ENCODE results near the gene CEBPA. TPM values are rescaled to one million over a fixed set of nuclear protein-coding genes. Genes with fewer than 3 reads are reported as not detected.

Gene CEBPA
- total RNA-seq, 2 experiments from 2014 or later, result 0.11 TPM; not detected in 1

DNA sequence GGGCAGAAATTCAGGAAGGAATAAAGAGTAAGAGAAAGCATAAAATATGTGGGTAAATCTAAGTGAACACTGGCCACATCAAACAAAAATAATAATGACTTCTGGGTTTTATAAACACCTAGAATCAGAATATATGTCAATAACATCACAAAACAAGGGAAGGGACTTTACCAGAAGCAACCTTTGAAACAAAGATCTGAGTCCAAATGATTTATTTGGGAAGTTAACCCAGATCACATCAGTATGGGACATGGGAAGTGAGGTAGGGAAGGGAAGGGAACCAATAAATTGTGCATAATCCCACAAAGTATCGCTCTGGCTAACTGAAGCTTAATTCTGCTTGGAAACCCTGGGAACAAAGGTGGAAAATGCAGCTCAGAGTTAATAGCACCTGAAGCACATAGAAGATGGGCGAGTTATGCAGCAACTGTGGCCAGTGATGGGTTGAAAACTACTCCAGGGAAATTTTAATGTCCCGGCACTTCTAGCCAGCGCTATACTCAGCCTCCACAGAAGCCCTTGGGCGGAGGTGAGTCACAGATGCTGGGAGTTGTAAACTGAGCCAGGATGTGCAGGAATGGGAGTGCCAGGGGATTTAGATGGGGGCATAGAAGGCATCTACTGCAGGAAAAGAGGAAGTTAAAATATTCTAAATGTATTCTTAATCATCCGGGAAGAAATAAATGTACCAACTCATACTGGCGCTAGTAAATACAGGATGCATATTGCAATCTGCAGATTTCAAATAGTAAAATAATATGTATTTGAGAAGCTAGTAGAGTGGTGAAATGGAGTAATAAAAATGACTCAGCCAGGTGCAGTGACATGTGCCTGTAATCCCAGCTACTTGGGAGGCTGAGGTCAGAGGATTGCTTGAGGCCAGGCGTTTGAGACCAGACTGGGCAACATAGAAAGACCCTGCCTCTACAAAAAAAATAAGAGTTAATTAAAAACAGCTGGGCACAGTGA is 37.0 kb upstream of the CEBPA start:
- ChIA-PET POLR2A (no interaction called here), CTCF (no interaction called here)
- Mint-ChIP-seq H3K36me3 (ENCODE audit: low read depth) (no peaks in the 10 kb centered on the region), H3K9me3 (ENCODE audit: insufficient read depth) (no peaks in the 10 kb centered on the region), H3K27ac (no peak overlapping the region), H3K27me3 (ENCODE audit: low read depth) (peaks cover 31% of the 10 kb centered on the region), H3K4me1 (ENCODE audit: low read depth) (no peaks in the 10 kb centered on the region), H3K4me3 (no peak overlapping the region)
- ATAC-seq, result no peak
- DNase-seq, result no peak

DNA sequence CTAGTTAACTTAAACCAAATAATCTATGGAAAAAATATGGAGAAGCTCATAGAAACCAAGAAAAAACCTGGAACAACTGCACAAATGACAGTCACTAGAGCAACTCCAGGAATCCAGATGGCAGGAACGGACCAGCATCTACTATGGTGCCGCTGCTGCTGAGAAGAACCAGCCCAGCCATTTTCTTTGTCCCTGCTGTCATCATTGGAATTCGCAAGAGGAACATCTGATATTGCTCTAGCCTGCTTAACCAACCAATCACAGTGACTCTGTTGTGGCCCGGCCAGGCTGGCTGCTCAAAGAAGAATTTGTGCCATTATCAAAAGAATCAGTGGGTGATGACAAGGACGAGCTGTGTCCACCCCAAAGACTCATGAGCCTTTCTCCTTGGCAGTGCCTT is 33.1 kb upstream of the CEBPA start:
- ATAC-seq, result no peak
- Mint-ChIP-seq H3K27ac (no peak overlapping the region), H3K4me3 (no peak overlapping the region), H3K36me3 (ENCODE audit: low read depth) (no peaks in the 10 kb centered on the region), H3K9me3 (ENCODE audit: insufficient read depth) (no peaks in the 10 kb centered on the region), H3K4me1 (ENCODE audit: low read depth) (no peaks in the 10 kb centered on the region), H3K27me3 (ENCODE audit: low read depth) (peaks cover 13% of the 10 kb centered on the region)
- no peak for DNase-seq
- ChIA-PET POLR2A (no interaction called here), CTCF (no interaction called here)

DNA sequence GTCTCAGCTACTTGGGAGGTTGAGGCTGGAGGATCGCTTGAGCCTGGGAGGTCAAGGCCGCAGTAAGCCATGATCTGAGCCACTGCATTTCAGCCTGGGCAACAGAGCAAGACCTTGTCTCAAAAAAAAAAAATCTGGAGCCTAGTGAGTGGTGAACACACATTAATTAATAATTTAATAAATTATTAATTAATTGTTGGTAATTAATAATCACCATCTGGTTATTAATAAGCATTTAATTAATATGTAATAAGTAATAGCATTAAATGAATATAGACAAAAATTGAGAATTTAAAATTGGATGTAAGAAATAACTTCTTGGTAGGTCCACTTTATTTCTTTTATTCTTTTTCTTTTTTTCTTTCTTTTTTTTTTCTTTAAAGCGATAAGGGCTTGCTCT is 31.9 kb upstream of the CEBPA start:
- H3K36me3 Mint-ChIP-seq (ENCODE audit: low read depth), result no peaks in the 10 kb centered on the region
- ChIA-PET CTCF (no interaction called here), POLR2A (no interaction called here)
- no peak for DNase-seq
- no peak for ATAC-seq
- no peaks in the 10 kb centered on the region for H3K9me3 Mint-ChIP-seq (ENCODE audit: insufficient read depth)
- H3K4me1 Mint-ChIP-seq (ENCODE audit: low read depth), result no peaks in the 10 kb centered on the region
- no peak overlapping the region for H3K4me3 Mint-ChIP-seq
- H3K27me3 Mint-ChIP-seq (ENCODE audit: low read depth), result peaks cover 12% of the 10 kb centered on the region
- H3K27ac Mint-ChIP-seq, result no peak overlapping the region

DNA sequence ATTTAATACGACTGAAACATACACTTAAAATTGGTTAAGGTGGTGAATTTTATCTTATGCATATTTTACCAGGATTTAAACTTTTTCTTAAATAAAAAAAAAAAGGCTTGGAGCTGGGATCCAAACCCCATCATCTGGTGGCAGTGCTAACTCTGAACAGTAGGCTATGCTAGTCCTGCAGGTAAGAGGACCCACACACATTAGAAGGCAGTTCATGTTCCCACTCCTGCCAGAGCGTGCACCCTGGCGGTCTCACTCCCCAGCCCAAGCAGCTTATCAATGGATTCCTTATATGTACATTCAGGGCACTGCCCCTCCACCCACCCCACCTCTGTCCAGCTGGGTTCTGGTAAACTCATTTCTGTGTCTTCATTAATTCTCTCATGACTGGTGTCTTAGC is 31.3 kb upstream of the CEBPA start:
- DNase-seq (no peak), ATAC-seq (no peak)
- H3K9me3 Mint-ChIP-seq (ENCODE audit: insufficient read depth), result no peaks in the 10 kb centered on the region
- ChIA-PET POLR2A (interaction anchor here (0.5 kb wide), 1 partner anchor 219 kb away, joined by 3 read pairs; no protein-coding TSS in a partner anchor), CTCF (no interaction called here)
- H3K27ac Mint-ChIP-seq, result no peak overlapping the region
- H3K4me3 Mint-ChIP-seq, result no peak overlapping the region
- peaks cover 6% of the 10 kb centered on the region for H3K27me3 Mint-ChIP-seq (ENCODE audit: low read depth)
- H3K36me3 Mint-ChIP-seq (ENCODE audit: low read depth), result no peaks in the 10 kb centered on the region
- no peaks in the 10 kb centered on the region for H3K4me1 Mint-ChIP-seq (ENCODE audit: low read depth)

DNA sequence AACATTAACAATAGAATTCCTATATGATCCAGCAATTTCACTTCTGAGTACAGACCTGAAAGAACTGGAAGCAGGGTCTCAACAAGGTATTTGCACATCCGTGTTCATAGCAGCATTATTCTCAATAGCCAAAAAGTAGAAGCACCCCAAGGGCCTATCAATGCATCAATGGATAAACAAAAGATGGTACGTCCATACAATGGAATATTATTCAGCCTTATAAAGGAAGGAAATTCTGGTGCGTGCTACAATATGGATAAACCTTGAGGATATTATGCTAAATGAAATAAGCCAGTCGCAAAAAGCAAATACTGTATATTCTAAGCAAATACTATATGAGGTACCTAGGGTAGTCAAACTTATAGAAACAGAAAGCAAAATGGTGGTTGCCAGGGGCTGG is 30.8 kb upstream of the CEBPA start:
- Mint-ChIP-seq H3K36me3 (ENCODE audit: low read depth) (no peaks in the 10 kb centered on the region), H3K4me3 (no peak overlapping the region), H3K27ac (no peak overlapping the region), H3K9me3 (ENCODE audit: insufficient read depth) (no peaks in the 10 kb centered on the region), H3K4me1 (ENCODE audit: low read depth) (no peaks in the 10 kb centered on the region), H3K27me3 (ENCODE audit: low read depth) (peaks cover 6% of the 10 kb centered on the region)
- POLR2A ChIA-PET, result no interaction called here
- ATAC-seq, result no peak
- CTCF ChIA-PET, result interaction anchor here (1.3 kb wide), 1 partner anchor 445 kb away, joined by 3 read pairs; no protein-coding TSS in a partner anchor
- DNase-seq, result no peak

DNA sequence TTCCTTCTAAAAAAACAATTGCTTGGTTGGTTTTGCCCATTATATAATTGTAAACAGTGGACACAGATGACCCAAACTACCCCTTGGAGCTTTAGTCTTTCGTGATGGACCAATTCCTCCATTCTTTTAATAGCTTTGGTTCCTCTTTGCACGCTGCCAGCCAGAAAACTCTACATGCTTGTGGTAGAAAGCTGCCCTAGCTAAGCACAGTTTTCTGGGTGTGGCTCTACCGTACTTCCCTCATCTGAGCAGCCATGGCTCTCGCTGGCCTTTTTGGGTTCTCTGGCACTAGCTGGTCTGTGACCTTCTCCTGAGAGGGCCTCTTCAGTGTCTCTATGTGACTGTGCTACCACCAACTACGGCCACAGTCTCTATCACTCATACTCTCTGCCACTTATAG is 29.9 kb upstream of the CEBPA start:
- Mint-ChIP-seq H3K4me3 (no peak overlapping the region), H3K4me1 (ENCODE audit: low read depth) (no peaks in the 10 kb centered on the region), H3K27me3 (ENCODE audit: low read depth) (peaks cover 3% of the 10 kb centered on the region), H3K36me3 (ENCODE audit: low read depth) (no peaks in the 10 kb centered on the region), H3K9me3 (ENCODE audit: insufficient read depth) (no peaks in the 10 kb centered on the region), H3K27ac (no peak overlapping the region)
- no peak for DNase-seq
- ChIA-PET POLR2A (interaction anchor here (0.6 kb wide), 1 partner anchor 723 kb away, joined by 3 read pairs; no protein-coding TSS in a partner anchor), CTCF (interaction anchor here (1.3 kb wide), 1 partner anchor 446 kb away, joined by 3 read pairs; no protein-coding TSS in a partner anchor)
- ATAC-seq, result no peak

DNA sequence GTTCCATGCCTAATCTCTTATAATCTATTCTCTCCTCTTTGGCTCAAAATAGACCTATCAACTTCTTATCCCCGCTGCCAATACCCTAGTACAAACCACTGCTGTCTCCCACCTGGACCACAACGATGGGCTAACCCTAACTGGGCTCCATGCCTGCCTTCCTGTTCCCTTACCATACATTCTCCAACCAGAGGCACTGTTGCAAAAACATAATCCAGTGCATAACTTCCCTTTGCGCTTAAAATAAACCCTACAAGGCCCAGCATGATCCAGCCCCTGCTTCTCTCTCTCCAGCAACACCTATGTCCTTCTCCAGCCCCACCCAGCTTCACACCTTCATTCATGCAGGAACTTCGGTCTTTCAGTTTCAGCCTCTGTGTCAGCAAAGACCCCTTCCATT is 27.4 kb upstream of the CEBPA start:
- H3K4me1 Mint-ChIP-seq (ENCODE audit: low read depth), result no peaks in the 10 kb centered on the region
- POLR2A ChIA-PET, result no interaction called here
- H3K4me3 Mint-ChIP-seq, result no peak overlapping the region
- no peaks in the 10 kb centered on the region for H3K36me3 Mint-ChIP-seq (ENCODE audit: low read depth)
- no peak overlapping the region for H3K27ac Mint-ChIP-seq
- peaks cover 3% of the 10 kb centered on the region for H3K27me3 Mint-ChIP-seq (ENCODE audit: low read depth)
- ATAC-seq (no peak), DNase-seq (no peak)
- H3K9me3 Mint-ChIP-seq (ENCODE audit: insufficient read depth), result no peaks in the 10 kb centered on the region
- CTCF ChIA-PET, result no interaction called here

DNA sequence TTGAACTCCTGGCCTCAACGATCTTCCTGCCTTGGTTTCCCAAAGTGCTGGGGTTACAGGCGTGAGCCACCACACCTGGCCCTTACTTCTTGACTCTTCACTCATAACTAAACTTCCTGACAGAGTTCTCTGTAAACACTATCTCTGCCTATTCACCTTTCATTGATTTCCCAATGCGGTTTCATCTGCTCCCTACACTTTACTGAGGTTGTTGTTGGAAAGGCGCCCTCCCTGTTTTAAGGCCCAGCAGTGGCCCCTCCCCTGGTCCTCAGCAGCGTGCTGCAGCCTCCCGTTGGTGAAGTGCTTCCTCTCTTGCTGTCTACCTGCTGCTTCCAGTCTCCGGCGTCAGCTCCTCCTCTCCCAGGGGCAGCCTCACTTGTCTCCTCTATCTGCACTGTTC is 26.7 kb upstream of the CEBPA start:
- Mint-ChIP-seq H3K9me3 (ENCODE audit: insufficient read depth) (no peaks in the 10 kb centered on the region), H3K4me1 (ENCODE audit: low read depth) (no peaks in the 10 kb centered on the region), H3K27ac (no peak overlapping the region), H3K4me3 (no peak overlapping the region), H3K27me3 (ENCODE audit: low read depth) (peaks cover 3% of the 10 kb centered on the region), H3K36me3 (ENCODE audit: low read depth) (no peaks in the 10 kb centered on the region)
- CTCF ChIA-PET, result no interaction called here
- no peak for DNase-seq
- POLR2A ChIA-PET, result no interaction called here
- ATAC-seq, result no peak

DNA sequence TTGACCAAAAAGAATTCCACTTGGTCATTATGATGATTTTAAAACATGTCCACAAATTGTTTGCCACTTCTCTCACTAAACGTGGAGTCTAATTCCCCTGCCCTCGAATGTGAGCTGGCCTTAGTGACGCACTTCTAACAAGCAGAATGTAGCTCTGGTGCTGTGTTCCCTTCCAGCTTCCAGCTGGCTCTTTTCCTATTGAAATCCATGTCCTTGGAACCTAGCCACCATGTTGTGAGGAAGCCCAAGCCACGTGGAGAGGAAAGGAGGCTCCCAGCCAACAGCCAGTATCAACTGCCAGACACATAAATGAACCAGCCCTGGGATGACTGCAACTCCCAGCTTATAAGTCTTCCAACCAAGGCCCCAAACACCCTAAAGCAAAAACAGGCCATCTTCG is 23.6 kb upstream of the CEBPA start:
- Mint-ChIP-seq H3K27me3 (ENCODE audit: low read depth) (peaks cover 8% of the 10 kb centered on the region), H3K27ac (no peak overlapping the region), H3K4me1 (ENCODE audit: low read depth) (no peaks in the 10 kb centered on the region), H3K36me3 (ENCODE audit: low read depth) (no peaks in the 10 kb centered on the region), H3K9me3 (ENCODE audit: insufficient read depth) (no peaks in the 10 kb centered on the region), H3K4me3 (no peak overlapping the region)
- DNase-seq (no peak), ATAC-seq (no peak)
- ChIA-PET CTCF (no interaction called here), POLR2A (no interaction called here)

DNA sequence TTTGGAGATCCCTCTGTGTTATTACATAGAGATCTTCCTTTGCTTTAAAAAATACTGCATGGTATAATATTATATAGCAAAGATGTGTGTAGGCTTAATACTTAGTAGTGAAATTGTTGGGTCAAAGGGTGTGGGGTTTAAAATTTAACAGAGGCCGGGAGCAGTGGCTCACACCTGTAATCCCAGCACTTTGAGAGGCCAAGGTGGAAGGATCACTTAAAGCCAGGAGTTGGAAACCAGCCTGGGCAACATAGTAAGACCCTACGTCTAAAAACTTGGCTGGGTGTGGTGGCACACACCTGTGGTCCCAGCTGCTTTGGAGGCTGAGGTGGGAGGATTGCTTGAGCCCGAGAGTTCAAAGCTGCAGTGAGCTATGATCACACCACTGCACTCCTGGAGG is 22.3 kb upstream of the CEBPA start:
- H3K36me3 Mint-ChIP-seq (ENCODE audit: low read depth), result no peaks in the 10 kb centered on the region
- H3K4me3 Mint-ChIP-seq, result no peak overlapping the region
- H3K27ac Mint-ChIP-seq, result no peak overlapping the region
- H3K27me3 Mint-ChIP-seq (ENCODE audit: low read depth), result peaks cover 10% of the 10 kb centered on the region
- ATAC-seq (no peak), DNase-seq (no peak)
- ChIA-PET CTCF (no interaction called here), POLR2A (no interaction called here)
- H3K4me1 Mint-ChIP-seq (ENCODE audit: low read depth), result no peaks in the 10 kb centered on the region
- H3K9me3 Mint-ChIP-seq (ENCODE audit: insufficient read depth), result no peaks in the 10 kb centered on the region

DNA sequence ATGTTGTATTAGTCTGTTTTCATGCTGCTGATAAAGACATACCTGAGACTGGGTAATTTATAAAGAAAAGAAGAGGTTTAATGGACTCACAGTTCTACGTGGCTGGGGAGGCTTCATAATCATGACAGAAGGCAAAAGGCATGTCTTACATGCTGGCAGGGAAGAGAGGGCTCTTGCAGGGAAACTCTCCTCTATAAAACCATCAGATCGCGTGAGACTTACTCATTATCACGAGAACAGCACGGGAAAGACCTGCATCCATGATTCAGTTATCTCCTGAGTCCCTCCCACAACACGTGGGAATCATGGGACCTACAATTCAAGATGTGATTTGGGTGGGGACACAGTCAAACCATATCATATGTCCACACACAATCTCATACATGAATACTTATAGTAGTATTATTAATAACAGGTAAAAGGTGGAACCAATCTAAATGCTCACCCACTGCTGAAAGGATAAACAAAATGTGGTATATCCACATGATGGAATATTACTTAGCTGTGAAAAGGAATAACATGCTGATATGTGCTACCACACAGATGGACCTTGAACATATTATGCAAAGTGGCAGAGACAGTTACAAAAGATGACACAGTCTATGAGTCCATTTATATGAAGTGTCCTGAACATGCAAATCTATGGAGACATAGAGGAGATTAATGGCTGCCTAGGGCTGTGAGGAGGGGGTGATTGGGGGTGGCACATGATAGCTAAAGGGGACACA is 20.9 kb upstream of the CEBPA start:
- CTCF ChIA-PET, result no interaction called here
- peaks cover 10% of the 10 kb centered on the region for H3K27me3 Mint-ChIP-seq (ENCODE audit: low read depth)

DNA sequence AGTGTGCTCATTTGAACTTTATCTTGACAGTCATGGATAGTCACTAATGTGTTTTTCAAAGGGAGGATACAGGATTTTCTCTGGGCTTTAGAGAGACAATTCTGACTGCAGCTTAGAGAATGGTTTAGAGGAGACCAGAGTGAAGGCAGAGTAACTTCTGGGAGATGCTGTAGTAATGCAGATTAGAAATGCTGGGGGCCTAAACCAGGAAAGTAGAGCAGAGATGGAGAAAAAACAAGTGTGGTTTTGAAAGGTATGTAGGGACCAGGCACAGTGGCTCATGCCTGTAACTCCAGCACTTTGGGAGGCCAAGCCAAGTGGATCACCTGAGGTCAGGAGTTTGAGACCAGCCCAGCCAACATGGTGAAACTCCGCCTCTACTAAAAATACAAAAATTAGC is 18.3 kb upstream of the CEBPA start:
- Mint-ChIP-seq H3K4me3 (no peak overlapping the region), H3K9me3 (ENCODE audit: insufficient read depth) (no peaks in the 10 kb centered on the region), H3K27me3 (ENCODE audit: low read depth) (peaks cover 10% of the 10 kb centered on the region), H3K36me3 (ENCODE audit: low read depth) (no peaks in the 10 kb centered on the region), H3K27ac (no peak overlapping the region), H3K4me1 (ENCODE audit: low read depth) (no peaks in the 10 kb centered on the region)
- CTCF ChIA-PET, result no interaction called here
- ATAC-seq (no peak), DNase-seq (no peak)
- POLR2A ChIA-PET, result no interaction called here

More for the DNA sequence above, 20.9 kb upstream of the CEBPA start:
- ATAC-seq (no peak), DNase-seq (no peak)
- Mint-ChIP-seq H3K4me1 (ENCODE audit: low read depth) (no peaks in the 10 kb centered on the region), H3K27ac (no peak overlapping the region), H3K9me3 (ENCODE audit: insufficient read depth) (no peaks in the 10 kb centered on the region), H3K4me3 (no peak overlapping the region), H3K36me3 (ENCODE audit: low read depth) (no peaks in the 10 kb centered on the region)
- POLR2A ChIA-PET, result no interaction called here
